HUES6 (cell line): ENCODE measurements around the gene RNF20.

Experiments
- H3K27ac ChIP-seq: 2 replicates; pipeline ENCODE4 v1.7.0; 2013; ENCODE audit warnings: low read depth, mild to moderate bottlenecking, low read length, inconsistent platforms
- H3K27me3 ChIP-seq: 2 replicates; pipeline ENCODE4 v1.6.1; 2013; ENCODE audit warnings: low read length; ENCODE audit not compliant: control insufficient read depth, insufficient read depth
- H3K36me3 ChIP-seq: 2 replicates; pipeline ENCODE4 v1.6.1; 2013; ENCODE audit warnings: low read length; ENCODE audit not compliant: control insufficient read depth, insufficient read depth
- H3K4me1 ChIP-seq: 2 replicates; pipeline ENCODE4 v1.6.1; 2013; ENCODE audit warnings: low read length; ENCODE audit not compliant: control insufficient read depth, insufficient read depth
- H3K4me3 ChIP-seq: 2 replicates; pipeline ENCODE4 v1.5.1; 2013; ENCODE audit warnings: low read depth, low read length
- H3K9ac ChIP-seq: one replicate; pipeline ENCODE4 v1.6.1; 2013; ENCODE audit warnings: mild to moderate bottlenecking, low read length
- H3K9me3 ChIP-seq: 2 replicates; pipeline ENCODE4 v1.6.1; 2013; ENCODE audit warnings: low read depth, low read length; ENCODE audit not compliant: control insufficient read depth, insufficient read depth

The RNF20 gene

DNA sequence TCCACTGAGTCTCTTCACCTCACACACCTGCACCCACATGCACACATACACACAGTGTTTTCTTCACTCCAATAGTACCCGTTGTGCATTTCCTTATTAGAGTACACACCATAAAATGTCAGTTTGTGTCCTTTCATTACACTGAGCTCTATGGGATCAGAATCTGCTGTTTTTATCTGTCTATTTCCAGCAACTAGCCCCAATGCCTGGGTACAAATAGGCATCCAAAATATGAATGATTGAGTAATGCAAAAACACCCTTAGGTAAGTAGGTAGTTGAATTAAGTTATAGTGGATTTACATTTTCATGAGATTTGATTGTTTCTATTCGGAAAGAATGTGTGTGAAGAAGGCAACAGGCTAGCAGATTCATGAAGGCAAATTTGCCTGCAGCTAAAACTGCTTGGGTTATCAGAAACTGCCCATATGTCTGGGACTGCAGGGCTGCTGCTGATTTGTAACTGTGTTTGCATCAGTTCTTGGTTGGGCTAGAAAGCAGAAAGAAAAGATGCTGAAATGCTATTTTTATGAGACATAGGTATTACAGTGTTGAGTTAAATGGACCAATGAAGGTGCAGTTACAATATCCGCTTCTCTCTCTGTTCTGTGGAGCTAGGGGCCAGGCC is 34.2 kb downstream of the RNF20 start:
- Histone ChIP-seq H3K9ac (no peak overlapping the region), H3K27ac (no peak overlapping the region), H3K9me3 (no peaks in the 10 kb centered on the region), H3K4me3 (no peak overlapping the region), H3K4me1 (peaks cover 25% of the 10 kb centered on the region), H3K36me3 (peaks cover 59% of the 10 kb centered on the region), H3K27me3 (no peaks in the 10 kb centered on the region)

DNA sequence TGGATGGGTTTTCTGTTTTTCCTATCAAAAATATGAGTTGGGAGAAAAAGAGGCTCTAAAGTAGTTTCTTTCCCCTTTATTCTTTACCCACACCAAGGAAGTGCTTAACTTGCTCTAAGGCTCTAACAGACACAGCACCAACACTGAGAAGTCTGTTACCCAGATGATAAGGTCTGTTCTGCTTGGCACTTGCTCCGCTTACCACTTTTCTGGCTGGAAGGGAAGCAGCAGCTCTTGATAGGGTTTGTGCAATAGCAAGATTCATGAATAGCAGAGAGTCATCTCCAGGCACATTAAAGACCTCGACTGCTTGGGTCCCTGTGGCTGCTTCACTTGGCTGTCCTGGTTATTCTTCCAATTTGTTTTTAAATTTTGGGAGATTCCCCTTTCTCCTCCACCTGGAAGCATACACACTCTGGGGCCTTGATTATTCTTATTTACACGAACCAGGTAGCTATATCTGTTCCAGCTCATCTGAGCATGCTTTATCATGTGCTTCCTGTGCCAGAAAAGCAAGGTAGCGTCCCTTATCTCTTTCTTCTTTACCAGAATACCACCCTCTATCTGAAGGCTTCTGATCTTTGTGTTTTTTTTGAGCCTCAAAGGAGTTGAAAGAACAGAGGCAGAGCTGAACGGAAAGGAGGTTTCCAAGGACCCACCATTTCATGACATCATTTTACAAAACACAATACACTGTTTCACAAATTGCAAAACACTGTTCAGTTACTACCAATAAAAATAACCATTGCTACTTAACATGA is 36.3 kb downstream of the RNF20 start:
- Histone ChIP-seq H3K4me1 (peaks cover 30% of the 10 kb centered on the region), H3K9me3 (no peaks in the 10 kb centered on the region), H3K27me3 (no peaks in the 10 kb centered on the region), H3K4me3 (no peak overlapping the region), H3K36me3 (peaks cover 40% of the 10 kb centered on the region), H3K9ac (no peak overlapping the region), H3K27ac (no peak overlapping the region)

DNA sequence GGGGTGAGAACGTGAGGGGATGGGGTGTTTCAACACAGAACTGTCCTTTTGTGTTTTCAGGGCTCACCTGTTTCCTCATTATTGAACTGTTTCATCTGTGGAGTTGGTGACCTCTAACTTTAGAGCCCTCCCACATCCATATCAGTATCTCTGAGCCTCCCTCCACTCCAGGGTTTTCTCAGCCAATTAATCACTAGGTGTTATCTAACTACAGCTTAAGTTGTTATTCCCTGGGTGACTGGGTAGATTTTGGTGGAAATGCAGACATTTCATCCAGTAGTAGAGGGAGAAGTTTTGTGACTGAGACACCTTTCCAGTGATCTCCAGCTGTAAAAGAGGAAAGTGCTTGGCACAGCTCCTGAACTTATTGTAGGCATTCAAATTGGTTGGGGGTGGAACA is 37.5 kb downstream of the RNF20 start:
- H3K4me3 ChIP-seq: no peak overlapping the region

DNA sequence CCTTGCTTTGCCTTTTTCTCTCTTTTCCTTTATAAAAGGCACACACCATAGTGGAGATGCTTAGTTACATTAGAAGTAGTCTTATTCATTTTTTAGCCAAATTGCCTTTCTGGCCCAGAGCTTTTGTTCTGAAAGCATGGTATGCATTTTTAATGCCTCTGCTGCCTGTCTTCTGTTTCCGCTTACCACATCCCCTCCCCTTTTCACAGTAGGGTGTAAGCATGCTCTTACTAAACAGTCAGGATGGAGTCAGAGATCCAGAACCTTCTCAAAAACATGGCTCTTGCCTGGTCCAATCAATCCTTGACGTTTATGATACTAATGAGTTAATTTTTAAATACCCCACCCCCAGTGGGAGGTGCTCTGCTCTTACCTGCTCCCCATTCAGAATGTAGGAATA is 38.7 kb downstream of the RNF20 start:
- Histone ChIP-seq H3K4me1 (peaks cover 30% of the 10 kb centered on the region), H3K9me3 (no peaks in the 10 kb centered on the region), H3K4me3 (no peak overlapping the region), H3K36me3 (peaks cover 16% of the 10 kb centered on the region; the same call in 1 of the 2 replicates), H3K9ac (no peak overlapping the region), H3K27me3 (no peaks in the 10 kb centered on the region), H3K27ac (no peak overlapping the region)

More for the DNA sequence above, 37.5 kb downstream of the RNF20 start:
- Histone ChIP-seq H3K27ac (no peak overlapping the region), H3K4me1 (peaks cover 30% of the 10 kb centered on the region), H3K36me3 (peaks cover 28% of the 10 kb centered on the region; the same call in 1 of the 2 replicates), H3K27me3 (no peaks in the 10 kb centered on the region), H3K9me3 (no peaks in the 10 kb centered on the region), H3K9ac (no peak overlapping the region)

DNA sequence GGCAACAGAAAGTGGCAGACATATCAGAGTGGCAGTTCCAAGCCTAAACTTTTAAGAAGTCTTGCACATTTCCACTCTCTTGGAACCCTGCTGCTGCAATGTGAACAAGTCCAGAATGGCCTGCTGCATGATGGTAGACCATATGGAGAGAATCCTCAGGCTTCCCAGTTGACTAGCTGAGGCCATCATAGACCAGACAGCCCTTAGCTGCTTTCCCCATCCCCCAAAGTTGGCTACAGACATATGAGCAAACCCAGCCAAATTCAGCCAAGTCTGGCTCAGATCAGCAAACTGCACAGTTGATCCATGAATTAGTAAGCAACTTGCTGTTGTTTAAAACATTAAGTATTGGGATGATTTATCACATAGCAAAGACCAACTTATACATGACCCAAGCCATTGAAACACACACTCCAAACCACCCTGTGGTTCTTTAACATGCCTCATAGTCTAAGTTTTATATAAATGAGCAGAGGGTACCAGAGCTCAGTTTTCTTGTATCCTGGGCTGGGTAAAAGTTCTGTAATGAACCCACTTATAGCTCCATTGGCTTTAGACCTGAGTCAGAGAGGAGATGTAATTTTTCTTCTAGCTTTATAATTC is 41.2 kb downstream of the RNF20 start:
- H3K9me3 ChIP-seq: no peaks in the 10 kb centered on the region
- peaks cover 30% of the 10 kb centered on the region for H3K4me1 ChIP-seq
- no peak overlapping the region for H3K9ac ChIP-seq
- H3K27ac ChIP-seq: no peak overlapping the region
- H3K36me3 ChIP-seq: 0 out of 2 replicates have a peak, but pooled peaks cover 5% of the 10 kb centered on the region
- H3K27me3 ChIP-seq: no peaks in the 10 kb centered on the region
- no peak overlapping the region for H3K4me3 ChIP-seq

DNA sequence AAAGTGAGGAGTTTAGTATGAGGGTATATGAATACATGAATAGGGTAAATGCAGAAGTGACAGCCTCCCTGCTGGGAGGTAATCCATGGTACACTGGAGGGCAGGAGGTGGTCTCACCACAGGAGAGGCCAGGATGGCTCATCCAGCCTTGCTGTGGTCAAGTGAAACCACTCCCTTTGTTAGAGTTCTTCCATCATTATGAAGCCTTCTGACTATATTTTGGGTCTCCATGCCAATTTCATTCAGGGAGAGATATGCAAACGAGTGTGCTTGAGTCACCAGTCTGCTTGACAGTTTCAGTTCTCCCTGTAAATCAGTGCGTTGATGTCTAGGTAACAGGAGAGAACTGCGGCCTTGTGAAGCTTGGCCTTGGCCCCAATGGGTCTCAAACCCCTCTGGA is 44.7 kb downstream of the RNF20 start:
- no peak overlapping the region for H3K27ac ChIP-seq
- H3K4me1 ChIP-seq: peaks cover 13% of the 10 kb centered on the region
- no peak overlapping the region for H3K4me3 ChIP-seq
- H3K27me3 ChIP-seq: no peaks in the 10 kb centered on the region
- no peaks in the 10 kb centered on the region for H3K36me3 ChIP-seq
- H3K9ac ChIP-seq: no peak overlapping the region
- no peaks in the 10 kb centered on the region for H3K9me3 ChIP-seq

DNA sequence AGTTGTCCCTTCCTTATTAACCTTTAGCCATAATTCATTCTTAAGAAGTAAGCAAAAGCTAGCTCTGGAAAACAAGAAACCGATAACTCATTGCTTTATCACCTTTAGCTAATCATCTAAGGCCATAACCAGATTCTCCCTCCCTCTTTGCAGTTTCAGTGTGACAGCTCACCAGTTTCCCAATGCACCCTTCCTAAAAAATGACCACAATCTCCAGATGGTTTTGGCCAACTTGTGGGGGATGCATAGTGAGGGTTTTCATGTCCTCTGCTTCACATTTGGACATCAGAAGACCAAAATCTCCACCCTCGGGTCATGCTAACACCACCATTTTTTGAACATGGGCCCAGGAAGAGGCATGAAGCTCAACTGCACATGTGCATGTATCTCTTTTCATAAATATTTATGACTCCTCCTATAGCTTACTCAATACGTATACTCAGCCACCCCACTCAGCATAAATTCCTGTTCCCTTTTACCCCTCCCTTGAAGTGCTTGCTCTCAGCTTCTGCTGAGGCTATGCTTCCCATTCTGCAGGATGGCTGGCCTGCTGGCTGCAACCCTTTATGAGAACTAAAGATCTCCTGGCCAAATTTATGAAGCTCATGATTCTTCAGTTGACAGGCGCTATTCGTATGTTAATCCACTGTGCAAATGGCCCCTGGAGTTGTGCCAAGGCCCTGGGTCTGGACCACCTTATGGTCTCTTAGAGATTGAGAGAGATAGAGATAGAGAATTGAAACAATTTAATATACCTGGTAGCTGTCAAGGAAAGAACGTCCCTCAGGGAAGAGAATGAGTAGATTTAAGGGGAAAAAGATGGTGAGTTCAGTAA is 46.3 kb downstream of the RNF20 start:
- Histone ChIP-seq H3K27ac (no peak overlapping the region), H3K4me1 (peaks cover 23% of the 10 kb centered on the region), H3K9ac (no peak overlapping the region)

DNA sequence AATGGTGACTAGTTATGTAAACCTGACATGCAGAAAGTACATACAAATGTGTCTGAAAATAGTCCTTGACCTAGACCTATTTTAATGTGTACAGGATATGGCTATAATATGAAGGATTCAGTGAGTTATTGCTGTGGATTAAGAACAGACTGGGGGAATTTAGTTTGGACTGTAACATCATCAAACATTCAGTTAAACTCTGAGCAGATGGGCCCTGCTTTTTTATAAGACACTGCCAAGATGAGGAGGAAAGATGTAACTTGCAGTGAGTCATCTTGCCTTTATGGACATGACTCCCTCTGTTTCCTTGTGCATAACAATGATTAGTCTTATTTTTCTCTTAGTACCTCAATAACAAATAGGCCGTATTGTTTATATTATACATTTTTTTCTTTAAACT is 48.9 kb downstream of the RNF20 start:
- Histone ChIP-seq H3K9ac (no peak overlapping the region), H3K36me3 (no peaks in the 10 kb centered on the region), H3K27ac (no peak overlapping the region), H3K9me3 (no peaks in the 10 kb centered on the region), H3K27me3 (no peaks in the 10 kb centered on the region), H3K4me3 (no peak overlapping the region), H3K4me1 (peaks cover 23% of the 10 kb centered on the region)

More for the DNA sequence above, 46.3 kb downstream of the RNF20 start:
- Histone ChIP-seq H3K4me3 (no peak overlapping the region), H3K27me3 (no peaks in the 10 kb centered on the region), H3K9me3 (no peaks in the 10 kb centered on the region), H3K36me3 (no peaks in the 10 kb centered on the region)

DNA sequence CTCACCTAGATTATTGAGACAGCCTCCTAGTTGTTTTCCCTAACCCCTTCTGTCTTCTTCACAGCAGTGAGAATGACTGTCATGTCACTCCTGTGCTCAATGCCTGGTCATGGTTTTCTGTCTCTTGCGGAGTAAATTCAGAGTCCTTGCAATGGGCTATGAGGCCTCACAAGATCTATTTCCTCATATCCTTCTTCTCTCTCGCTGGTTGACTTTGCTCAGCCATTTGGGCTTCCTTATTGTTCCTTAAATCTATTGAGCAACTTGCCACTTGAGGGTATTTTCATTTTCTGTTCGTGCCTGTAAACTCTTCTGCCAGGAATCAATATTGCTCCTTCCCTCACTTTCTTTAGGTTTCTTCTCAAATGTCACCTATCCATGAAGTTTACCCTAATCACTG is 52.1 kb downstream of the RNF20 start:
- Histone ChIP-seq H3K4me1 (peaks cover 23% of the 10 kb centered on the region), H3K4me3 (no peak overlapping the region), H3K27me3 (no peaks in the 10 kb centered on the region), H3K9ac (no peak overlapping the region), H3K27ac (no peak overlapping the region), H3K36me3 (no peaks in the 10 kb centered on the region), H3K9me3 (no peaks in the 10 kb centered on the region)

DNA sequence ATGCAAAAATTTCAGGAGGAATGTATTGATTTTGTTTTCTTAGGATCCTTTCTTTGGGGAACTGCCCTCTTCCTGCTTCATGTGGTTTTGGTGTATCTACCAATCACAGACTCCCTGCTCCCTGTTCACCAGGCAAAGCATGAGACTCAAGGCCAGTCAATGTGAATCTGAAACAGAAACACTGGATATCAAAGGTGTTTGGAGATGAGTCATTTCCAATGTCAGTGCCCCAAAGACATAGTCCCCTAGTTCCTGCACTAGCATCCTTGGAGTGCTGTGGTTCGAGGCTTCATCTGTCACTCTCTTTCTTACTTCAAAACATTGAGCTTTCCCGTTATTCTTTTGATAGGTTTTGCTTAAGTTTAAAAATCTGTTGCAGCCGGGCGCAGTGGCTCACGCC is 53.0 kb downstream of the RNF20 start:
- H3K27ac ChIP-seq: no peak overlapping the region
- no peak overlapping the region for H3K4me3 ChIP-seq
- H3K9ac ChIP-seq: no peak overlapping the region

More for the DNA sequence above, 53.0 kb downstream of the RNF20 start:
- Histone ChIP-seq H3K9me3 (no peaks in the 10 kb centered on the region), H3K27me3 (no peaks in the 10 kb centered on the region), H3K36me3 (no peaks in the 10 kb centered on the region), H3K4me1 (peaks cover 23% of the 10 kb centered on the region)
